Activated CD4-positive, alpha-beta memory T cell treated with anti-CD3 and anti-CD28 coated beads, Interleukin-2, amount 10 ng/mL, durations not matched to agents 7 days and 5 days (primary cell): ENCODE results near the gene SLC4A8. TPM values are rescaled to one million over a fixed set of nuclear protein-coding genes. Genes with fewer than 3 reads are reported as not detected.
A peak's percentile ranks its signal among the peaks of the same experiment; 100 is the strongest.

ENCODE experiments used
- CTCF ChIA-PET: fragments of 350-600 bp; sonication (Branson Sonifier 250); formaldehyde crosslinking; loops from one replicate; lab custom pipeline; 2021; ENCODE audit warnings: antibody characterized with exemption, inconsistent platforms; lab: Charles Lee
- POLR2A ChIA-PET: fragments of 350-600 bp; sonication (Branson Sonifier 250); formaldehyde crosslinking; loops from one replicate; lab custom pipeline; 2021; ENCODE audit warnings: antibody characterized with exemption; lab: Charles Lee
- DNase-seq: peaks from one replicate; pipeline ENCODE4 v3.0.0-alpha.2; 2020
- H3K27ac Mint-ChIP-seq: one replicate; pipeline ENCODE4 v1.8.0; 2021; ENCODE audit warnings: mild to moderate bottlenecking, mixed read lengths
- H3K27me3 Mint-ChIP-seq: one replicate; pipeline ENCODE4 v1.8.0; 2021; ENCODE audit warnings: mixed read lengths
- H3K36me3 Mint-ChIP-seq: one replicate; pipeline ENCODE4 v1.8.0; 2021; ENCODE audit warnings: low read depth, mixed read lengths
- H3K4me1 Mint-ChIP-seq: one replicate; pipeline ENCODE4 v1.8.0; 2021; ENCODE audit warnings: mixed read lengths
- H3K4me3 Mint-ChIP-seq: one replicate; pipeline ENCODE4 v1.8.0; 2021; ENCODE audit warnings: mild to moderate bottlenecking, mixed read lengths
- H3K9me3 Mint-ChIP-seq: one replicate; pipeline ENCODE4 v1.8.0; 2021; ENCODE audit warnings: mixed read lengths
- total RNA-seq, 2 experiments: library from RNA; stranded (reverse); gene quantifications; one replicate each; pipeline ENCODE4 v1.2.3, GENCODE V29; 2021

Gene SLC4A8
- total RNA-seq, 2 experiments from 2014 or later: 5.2 to 5.4 TPM

GRCh38 chr12:51419425-51420193 lies 5.0 kb upstream of the SLC4A8 start:
- Mint-ChIP-seq H3K4me1 (peaks cover 5% of the 10 kb centered on the region), H3K36me3 (no peaks in the 10 kb centered on the region), H3K4me3 (no peak overlapping the region), H3K27ac (no peak overlapping the region), H3K27me3 (peaks cover 4% of the 10 kb centered on the region), H3K9me3 (no peaks in the 10 kb centered on the region)
- ChIA-PET POLR2A (interaction anchor here (1.4 kb wide), 1 partner anchor 454 kb away, joined by 3 read pairs; no protein-coding TSS in a partner anchor), CTCF (interaction anchor here (1.0 to 12.7 kb wide), 8 partner anchors 25 to 559 kb away, joined by 3 to 192 read pairs (median 4); no protein-coding TSS in a partner anchor)
- DNase-seq: no peak

- ChIA-PET CTCF (interaction anchor here (0.6 to 12.7 kb wide), 20 partner anchors 9 to 453 kb away, joined by 3 to 192 read pairs (median 4); a partner anchor contains a TSS), POLR2A (interaction anchor here (0.8 to 1.6 kb wide), 2 partner anchors 52 to 111 kb away, joined by 3 to 7 read pairs; no protein-coding TSS in a partner anchor)
- Mint-ChIP-seq H3K4me1 (peaks cover 15% of the 10 kb centered on the region), H3K4me3 (no peak overlapping the region), H3K27me3 (peaks cover 4% of the 10 kb centered on the region), H3K9me3 (no peaks in the 10 kb centered on the region), H3K27ac (no peak overlapping the region), H3K36me3 (no peaks in the 10 kb centered on the region)
- DNase-seq: peak; percentile 60
Measured at GRCh38 chr12:51421266-51421884, 3.3 kb upstream of the SLC4A8 start.

- CTCF ChIA-PET: interaction anchor here (0.6 to 12.7 kb wide), 8 partner anchors 9 to 1376 kb away, joined by 3 to 192 read pairs (median 4); no protein-coding TSS in a partner anchor
- H3K27me3 Mint-ChIP-seq: peaks cover 1% of the 10 kb centered on the region
- POLR2A ChIA-PET: interaction anchor here (1.1 kb wide), 1 partner anchor 108 kb away, joined by 3 read pairs; no protein-coding TSS in a partner anchor
Measured at GRCh38 chr12:51424094-51424661, 453 bp upstream of the SLC4A8 start.

GRCh38 chr12:51428256-51428655 lies 3.6 kb downstream of the SLC4A8 start:
- Mint-ChIP-seq H3K4me1 (peaks cover 15% of the 10 kb centered on the region), H3K36me3 (no peaks in the 10 kb centered on the region), H3K9me3 (no peaks in the 10 kb centered on the region), H3K27me3 (peaks cover 9% of the 10 kb centered on the region), H3K4me3 (no peak overlapping the region), H3K27ac (no peak overlapping the region)
- DNase-seq: no peak
- ChIA-PET POLR2A (no interaction called here), CTCF (interaction anchor here (12.7 kb wide), 1 partner anchor 102 kb away, joined by 192 read pairs; no protein-coding TSS in a partner anchor)

More at GRCh38 chr12:51424094-51424661, 453 bp upstream of the SLC4A8 start:
- no peak overlapping the region for H3K27ac Mint-ChIP-seq
- H3K4me3 Mint-ChIP-seq: peak overlapping the region; percentile 71
- no peaks in the 10 kb centered on the region for H3K9me3 Mint-ChIP-seq
- peaks cover 15% of the 10 kb centered on the region for H3K4me1 Mint-ChIP-seq
- no peak for DNase-seq
- H3K36me3 Mint-ChIP-seq: no peaks in the 10 kb centered on the region

GRCh38 chr12:51429700-51430099 lies 5.1 kb downstream of the SLC4A8 start:
- peaks cover 11% of the 10 kb centered on the region for H3K27me3 Mint-ChIP-seq
- DNase-seq: no peak
- no peaks in the 10 kb centered on the region for H3K9me3 Mint-ChIP-seq
- H3K4me1 Mint-ChIP-seq: peaks cover 9% of the 10 kb centered on the region
- no peak overlapping the region for H3K4me3 Mint-ChIP-seq
- no peak overlapping the region for H3K27ac Mint-ChIP-seq
- H3K36me3 Mint-ChIP-seq: no peaks in the 10 kb centered on the region
- POLR2A ChIA-PET: no interaction called here
- CTCF ChIA-PET: interaction anchor here (0.9 to 12.7 kb wide), 3 partner anchors 9 to 100 kb away, joined by 3 to 192 read pairs (median 4); no protein-coding TSS in a partner anchor

- Mint-ChIP-seq H3K36me3 (no peaks in the 10 kb centered on the region), H3K4me3 (no peak overlapping the region)
Measured at GRCh38 chr12:51430196-51430895, 5.7 kb downstream of the SLC4A8 start.

GRCh38 chr12:51432921-51433320 lies 8.3 kb downstream of the SLC4A8 start:
- peaks cover 5% of the 10 kb centered on the region for H3K4me1 Mint-ChIP-seq

More at GRCh38 chr12:51430196-51430895, 5.7 kb downstream of the SLC4A8 start:
- no peak for DNase-seq
- CTCF ChIA-PET: interaction anchor here (1.5 to 12.7 kb wide), 2 partner anchors 9 to 100 kb away, joined by 4 to 192 read pairs; no protein-coding TSS in a partner anchor
- Mint-ChIP-seq H3K9me3 (no peaks in the 10 kb centered on the region), H3K27ac (no peak overlapping the region), H3K27me3 (peaks cover 14% of the 10 kb centered on the region), H3K4me1 (peaks cover 7% of the 10 kb centered on the region)
- POLR2A ChIA-PET: interaction anchor here (0.6 kb wide), 1 partner anchor 51 kb away, joined by 3 read pairs; no protein-coding TSS in a partner anchor

GRCh38 chr12:51434305-51434704 lies 9.7 kb downstream of the SLC4A8 start:
- peaks cover 19% of the 10 kb centered on the region for H3K27me3 Mint-ChIP-seq
- peaks cover 13% of the 10 kb centered on the region for H3K4me1 Mint-ChIP-seq
- CTCF ChIA-PET: no interaction called here

More at GRCh38 chr12:51432921-51433320, 8.3 kb downstream of the SLC4A8 start:
- no peak overlapping the region for H3K4me3 Mint-ChIP-seq
- peaks cover 19% of the 10 kb centered on the region for H3K27me3 Mint-ChIP-seq
- no peaks in the 10 kb centered on the region for H3K36me3 Mint-ChIP-seq
- DNase-seq: no peak
- CTCF ChIA-PET: no interaction called here
- POLR2A ChIA-PET: no interaction called here
- H3K9me3 Mint-ChIP-seq: no peaks in the 10 kb centered on the region
- no peak overlapping the region for H3K27ac Mint-ChIP-seq

GRCh38 chr12:51437431-51437830 lies 12.8 kb downstream of the SLC4A8 start:
- Mint-ChIP-seq H3K4me1 (peaks cover 36% of the 10 kb centered on the region), H3K36me3 (no peaks in the 10 kb centered on the region), H3K27me3 (peaks cover 16% of the 10 kb centered on the region), H3K27ac (no peak overlapping the region), H3K9me3 (no peaks in the 10 kb centered on the region), H3K4me3 (no peak overlapping the region)
- ChIA-PET POLR2A (no interaction called here), CTCF (interaction anchor here (1.2 kb wide), 1 partner anchor 16 kb away, joined by 4 read pairs; no protein-coding TSS in a partner anchor)
- no peak for DNase-seq

More at GRCh38 chr12:51434305-51434704, 9.7 kb downstream of the SLC4A8 start:
- no peak overlapping the region for H3K27ac Mint-ChIP-seq
- no peak overlapping the region for H3K4me3 Mint-ChIP-seq
- DNase-seq: no peak
- no peaks in the 10 kb centered on the region for H3K36me3 Mint-ChIP-seq
- POLR2A ChIA-PET: no interaction called here
- no peaks in the 10 kb centered on the region for H3K9me3 Mint-ChIP-seq

- H3K27me3 Mint-ChIP-seq: peaks cover 10% of the 10 kb centered on the region
- no peak overlapping the region for H3K27ac Mint-ChIP-seq
- no peak overlapping the region for H3K4me3 Mint-ChIP-seq
- peaks cover 36% of the 10 kb centered on the region for H3K4me1 Mint-ChIP-seq
- ChIA-PET POLR2A (no interaction called here), CTCF (interaction anchor here (0.7 to 1.4 kb wide), 2 partner anchors 18 to 93 kb away, joined by 3 to 5 read pairs; no protein-coding TSS in a partner anchor)
- DNase-seq: no peak
- no peaks in the 10 kb centered on the region for H3K9me3 Mint-ChIP-seq
- no peaks in the 10 kb centered on the region for H3K36me3 Mint-ChIP-seq
Measured at GRCh38 chr12:51439330-51439729, 14.7 kb downstream of the SLC4A8 start.

GRCh38 chr12:51441583-51441982 lies 17.0 kb downstream of the SLC4A8 start:
- Mint-ChIP-seq H3K27ac (no peak overlapping the region), H3K4me1 (peaks cover 36% of the 10 kb centered on the region), H3K27me3 (peaks cover 5% of the 10 kb centered on the region), H3K4me3 (no peak overlapping the region), H3K36me3 (no peaks in the 10 kb centered on the region), H3K9me3 (no peaks in the 10 kb centered on the region)
- POLR2A ChIA-PET: no interaction called here
- DNase-seq: no peak
- CTCF ChIA-PET: interaction anchor here (0.7 kb wide), 1 partner anchor 91 kb away, joined by 3 read pairs; no protein-coding TSS in a partner anchor

- ChIA-PET CTCF (no interaction called here), POLR2A (no interaction called here)
- Mint-ChIP-seq H3K9me3 (no peaks in the 10 kb centered on the region), H3K27ac (no peak overlapping the region), H3K4me3 (no peak overlapping the region), H3K4me1 (peaks cover 36% of the 10 kb centered on the region), H3K27me3 (peaks cover 5% of the 10 kb centered on the region), H3K36me3 (no peaks in the 10 kb centered on the region)
- DNase-seq: no peak
Measured at GRCh38 chr12:51442324-51442723, 17.7 kb downstream of the SLC4A8 start.
